Nephron progenitor cell (in vitro differentiated cells): ENCODE measurements around the gene SAPCD1.
"Not testable (repeated sequence)": the region's sequence is repeated elsewhere in the genome, so short reads cannot be mapped to it uniquely, and the experiment has no call there.

Source experiments
- DNase-seq: peaks from one replicate; pipeline ENCODE4 v3.0.0; 2021
- H3K27ac Mint-ChIP-seq: 2 replicates; pipeline ENCODE4 v1.8.0; 2021; ENCODE audit warnings: mild to moderate bottlenecking, moderate library complexity, mixed read lengths
- H3K27me3 Mint-ChIP-seq: 2 replicates; pipeline ENCODE4 v1.8.0; 2021; ENCODE audit warnings: mild to moderate bottlenecking, low read depth, mixed read lengths; ENCODE audit not compliant: poor library complexity
- H3K36me3 Mint-ChIP-seq: 2 replicates; pipeline ENCODE4 v1.8.0; 2021; ENCODE audit warnings: low read depth, mixed read lengths
- H3K4me1 Mint-ChIP-seq: 2 replicates; pipeline ENCODE4 v1.8.0; 2021; ENCODE audit warnings: mixed read lengths
- H3K4me3 Mint-ChIP-seq: 2 replicates; pipeline ENCODE4 v1.8.0; 2021; ENCODE audit warnings: mild to moderate bottlenecking, moderate library complexity, mixed read lengths
- H3K9me3 Mint-ChIP-seq: 2 replicates; pipeline ENCODE4 v1.8.0; 2021; ENCODE audit warnings: mild to moderate bottlenecking, moderate library complexity, mixed read lengths
- CTCF ChIP-seq: fragments of 200-600 bp; sonication (generic); IDR thresholded peaks from 2 replicates; pipeline ENCODE4 v1.5.0; 2021; ENCODE audit warnings: antibody characterized with exemption

SAPCD1 gene

DNA sequence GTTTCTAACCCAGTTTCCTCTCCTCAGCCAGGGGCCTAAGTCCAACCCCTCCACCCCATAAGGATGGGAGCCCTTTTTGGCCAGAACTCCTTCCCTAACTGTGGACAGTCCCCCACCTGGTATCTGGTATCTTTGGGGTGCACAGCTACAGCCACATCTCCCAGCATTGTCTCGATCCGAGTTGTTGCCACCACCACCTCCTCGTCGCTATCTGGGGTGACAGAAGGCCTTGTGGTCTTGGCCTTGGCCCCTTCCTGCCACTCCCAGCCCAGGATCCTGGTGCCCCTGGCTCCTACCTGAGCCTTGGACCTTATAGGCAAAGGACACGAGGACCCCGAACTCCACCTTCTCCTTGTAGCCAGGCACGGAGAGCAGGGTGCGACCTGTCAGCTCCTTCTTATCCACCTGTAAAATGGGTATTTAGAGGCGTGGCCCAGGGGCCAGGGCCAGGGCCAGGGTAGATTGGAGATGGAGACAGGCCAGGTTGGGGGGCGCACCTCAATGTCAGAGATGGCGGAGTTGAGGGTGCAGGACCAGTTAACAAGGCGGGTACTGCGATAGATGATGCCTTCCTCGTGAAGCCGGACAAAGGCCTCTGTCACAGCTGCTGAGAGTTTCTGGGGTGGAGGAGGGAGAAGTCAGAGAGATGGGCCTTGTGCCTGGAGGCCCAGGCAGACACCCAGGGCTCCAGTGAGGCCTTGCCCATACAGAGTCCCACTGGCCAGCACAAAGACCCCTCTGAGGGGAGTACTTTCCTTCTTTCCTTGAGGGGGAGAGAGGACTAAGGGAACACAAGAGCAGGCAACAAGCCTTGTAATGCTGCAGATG, 21.9 kb downstream of the SAPCD1 start:
- DNase-seq = no peak
- peak overlapping the region; percentile 51 for H3K27ac Mint-ChIP-seq
- peaks cover 43% of the 10 kb centered on the region for H3K36me3 Mint-ChIP-seq
- no peaks in the 10 kb centered on the region for H3K27me3 Mint-ChIP-seq
- H3K4me3 Mint-ChIP-seq = no peak overlapping the region
- no peaks in the 10 kb centered on the region for H3K4me1 Mint-ChIP-seq
- no peak for TF ChIP-seq CTCF
- no peaks in the 10 kb centered on the region for H3K9me3 Mint-ChIP-seq

DNA sequence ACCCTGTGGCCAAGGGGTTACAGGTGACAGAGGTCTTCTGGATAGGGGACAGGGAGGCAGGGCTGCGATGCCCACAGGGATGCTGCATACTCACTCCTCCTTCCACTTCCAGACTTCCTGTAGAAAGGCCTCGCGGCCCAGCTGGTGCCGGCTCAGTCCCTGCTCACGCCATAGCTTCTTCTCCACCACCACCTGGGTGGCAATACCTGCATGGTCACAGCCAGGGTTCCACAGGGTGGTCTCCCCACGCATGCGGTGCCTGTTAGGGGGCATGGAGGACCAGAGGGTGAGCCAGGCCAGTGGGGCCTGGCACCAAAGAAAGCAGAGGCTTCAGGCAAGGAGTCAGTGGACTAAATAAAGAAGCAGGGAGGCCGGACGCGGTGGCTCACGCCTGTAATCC, 23.0 kb downstream of the SAPCD1 start:
- no peak overlapping the region for H3K4me3 Mint-ChIP-seq
- no peak overlapping the region for H3K27ac Mint-ChIP-seq
- TF ChIP-seq CTCF = no peak
- no peaks in the 10 kb centered on the region for H3K27me3 Mint-ChIP-seq
- H3K36me3 Mint-ChIP-seq = peaks cover 53% of the 10 kb centered on the region
- no peaks in the 10 kb centered on the region for H3K9me3 Mint-ChIP-seq
- peaks cover under 1% of the 10 kb centered on the region for H3K4me1 Mint-ChIP-seq
- no peak for DNase-seq

DNA sequence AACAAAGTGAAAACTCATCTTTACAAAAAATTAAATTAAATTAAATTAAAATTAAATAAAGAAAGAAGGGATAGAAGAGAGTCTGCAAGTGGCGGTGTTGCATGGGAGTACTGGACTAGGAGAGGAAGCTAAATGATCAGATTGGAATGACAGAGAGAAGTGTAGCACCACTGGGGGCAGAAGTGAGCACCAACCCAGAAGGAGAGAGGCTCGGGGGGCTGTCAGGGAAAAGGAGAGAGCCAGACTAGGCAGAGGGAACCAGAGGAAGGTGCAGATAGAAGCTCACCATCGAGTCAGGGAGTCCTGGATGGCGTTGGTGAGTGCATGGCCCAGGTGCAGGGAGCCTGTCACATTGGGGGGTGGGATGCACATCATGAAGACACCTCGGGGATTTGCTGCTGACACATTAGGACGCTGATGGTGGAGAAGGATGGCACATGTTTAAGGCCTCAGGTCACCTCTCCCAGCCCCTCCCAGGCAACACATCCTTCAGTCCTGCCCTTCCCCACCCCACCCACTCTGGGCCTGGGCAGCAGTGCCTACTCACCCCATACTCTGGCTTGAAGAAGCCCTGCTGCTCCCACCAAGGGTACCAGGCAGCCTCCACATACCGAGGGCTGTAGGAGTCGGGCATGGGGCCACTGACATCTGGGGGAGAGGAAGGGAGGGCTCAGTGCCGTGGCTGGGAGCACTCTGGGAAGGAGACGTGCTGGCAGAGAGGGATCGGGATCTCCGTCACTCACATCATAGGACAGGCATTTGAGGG, 29.1 kb downstream of the SAPCD1 start:
- Mint-ChIP-seq H3K27ac (peak overlapping the region; percentile 66), H3K36me3 (peaks cover 43% of the 10 kb centered on the region), H3K27me3 (no peaks in the 10 kb centered on the region), H3K4me3 (peak overlapping the region; percentile 36), H3K9me3 (no peaks in the 10 kb centered on the region), H3K4me1 (peaks cover 48% of the 10 kb centered on the region)
- peak; percentile 57 for TF ChIP-seq CTCF
- peak; percentile 78 for DNase-seq

DNA sequence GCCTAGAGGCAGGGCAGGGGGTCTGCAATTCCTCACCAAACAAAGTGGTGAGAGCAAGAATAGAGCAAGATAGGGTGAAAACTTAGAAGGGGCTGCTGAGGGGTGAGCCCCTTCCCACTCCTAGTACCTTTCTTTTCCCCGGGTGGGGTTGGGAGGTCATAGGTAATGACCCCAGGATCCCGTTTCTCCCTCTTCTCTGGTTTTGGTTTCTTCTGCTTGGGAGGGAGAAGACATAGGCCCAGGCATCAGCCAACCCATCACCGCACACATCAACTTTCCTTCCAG, 29.6 kb downstream of the SAPCD1 start:
- Mint-ChIP-seq H3K4me3 (no peak overlapping the region), H3K27me3 (no peaks in the 10 kb centered on the region), H3K36me3 (peaks cover 42% of the 10 kb centered on the region), H3K4me1 (peaks cover 48% of the 10 kb centered on the region), H3K27ac (peak overlapping the region; percentile 33), H3K9me3 (no peaks in the 10 kb centered on the region)
- no peak for TF ChIP-seq CTCF
- no peak for DNase-seq

DNA sequence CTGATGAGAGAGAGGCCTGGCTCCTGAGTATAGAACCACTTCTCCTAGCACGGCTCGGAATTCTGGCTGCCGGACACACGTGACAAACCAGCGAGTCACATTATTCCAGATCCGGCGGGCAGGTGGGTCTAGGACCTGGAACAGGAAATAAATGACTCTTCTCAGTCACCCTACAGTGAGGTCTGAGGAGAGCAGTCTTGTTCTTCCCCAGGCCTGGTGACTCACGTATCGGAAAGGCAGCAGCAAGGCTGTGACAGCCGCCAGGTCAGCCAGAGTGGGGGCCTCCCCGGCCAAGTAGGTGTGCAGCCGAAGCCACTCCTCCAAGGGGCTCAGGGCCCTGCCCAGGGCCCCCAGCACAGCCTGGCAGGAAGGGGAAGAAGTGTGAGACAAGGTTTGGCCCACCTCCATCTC, 30.3 kb downstream of the SAPCD1 start:
- Mint-ChIP-seq H3K4me1 (peaks cover 48% of the 10 kb centered on the region), H3K9me3 (no peaks in the 10 kb centered on the region), H3K36me3 (peaks cover 48% of the 10 kb centered on the region), H3K27ac (no peak overlapping the region), H3K27me3 (no peaks in the 10 kb centered on the region), H3K4me3 (no peak overlapping the region)
- DNase-seq = no peak
- no peak for TF ChIP-seq CTCF

DNA sequence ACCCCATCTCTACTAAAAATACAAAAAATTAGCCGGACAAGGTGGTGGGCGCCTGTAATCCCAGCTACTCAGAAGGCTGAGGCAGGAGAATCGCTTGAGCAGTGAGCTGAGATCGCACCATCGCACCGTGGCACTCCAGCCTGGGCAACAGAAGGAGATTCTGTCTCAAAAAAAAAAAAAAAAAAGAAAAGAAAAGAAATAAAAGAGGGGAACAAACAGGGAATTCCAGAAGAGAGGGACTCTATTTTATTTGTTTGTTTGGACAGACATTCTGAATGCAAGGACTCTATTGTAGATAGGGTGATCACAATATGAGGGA, 31.4 kb downstream of the SAPCD1 start:
- DNase-seq, H3K27me3 Mint-ChIP-seq, H3K27ac Mint-ChIP-seq, H3K9me3 Mint-ChIP-seq: not testable (repeated sequence)
- Mint-ChIP-seq H3K4me3 (peak overlapping the region; percentile 98), H3K4me1 (peaks cover 48% of the 10 kb centered on the region), H3K36me3 (peaks cover 42% of the 10 kb centered on the region)
